Heart left ventricle (tissue), 16 donors: ENCODE measurements around the gene ASTN2. TPM values are rescaled to one million over a fixed set of nuclear protein-coding genes. Genes with fewer than 3 reads are reported as not detected.

Experiments used
- ATAC-seq, 4 donors: fragments of 200-7000 bp; cut with Tn5 transposase; one replicate each; pipeline ENCODE4 v1.9.1; 2020 to 2022; ENCODE audit warnings: moderate library complexity in 4 of 4, mild to moderate bottlenecking in 3 of 4, moderate number of reproducible peaks in 1 of 4
- DNase-seq, 5 donors: peaks; one replicate each; pipeline ENCODE4 v3.0.0-alpha.2; 2020
- H3K27ac ChIP-seq, 12 donors: fragments of 200-600 bp; sonication (generic) in 4 of 12; one replicate each; pipeline versions ENCODE4 v1.5.0 to v1.8.0; 2016 to 2022; ENCODE audit warnings: mild to moderate bottlenecking in 2 of 12
- H3K27me3 ChIP-seq, 9 donors: fragments of 200-600 bp; sonication (generic) in 2 of 9; one replicate each; pipeline versions ENCODE4 v1.5.1 to v1.8.0; 2016 to 2022; ENCODE audit warnings: mild to moderate bottlenecking in 3 of 9
- H3K36me3 ChIP-seq, 9 donors: fragments of 200-600 bp; sonication (generic) in 2 of 9; one replicate each; pipeline versions ENCODE4 v1.5.0 to v1.8.0; 2018 to 2022; ENCODE audit warnings: mild to moderate bottlenecking in 2 of 9
- H3K4me1 ChIP-seq, 12 donors: fragments of 200-600 bp; sonication (generic) in 4 of 12; one replicate each; pipeline versions ENCODE4 v1.5.0 to v1.8.0; 2016 to 2022; ENCODE audit warnings: mild to moderate bottlenecking in 3 of 12
- H3K4me3 ChIP-seq, 12 donors: fragments of 200-600 bp; sonication (generic) in 4 of 12; one replicate each; pipeline versions ENCODE4 v1.5.0 to v1.8.0; 2017 to 2022; ENCODE audit warnings: mild to moderate bottlenecking in 9 of 12, moderate library complexity in 4 of 12
- H3K9me3 ChIP-seq, 12 donors: fragments of 200-600 bp; sonication (generic) in 4 of 12; one replicate each; pipeline versions ENCODE4 v1.5.0 to v1.8.0; 2016 to 2022; ENCODE audit warnings: mild to moderate bottlenecking in 1 of 12
- CTCF ChIP-seq, 12 donors: fragments of 200-600 bp; sonication (generic) in 4 of 12; IDR thresholded peaks; one replicate each; pipeline versions ENCODE4 v1.5.0 to v1.8.0; 2018 to 2022; ENCODE audit warnings: antibody characterized with exemption in 12 of 12, mild to moderate bottlenecking in 5 of 12
- POLR2A ChIP-seq, 2 donors: fragments of 450-650 bp; IDR thresholded peaks; one replicate each; pipeline ENCODE4 v1.6.1; 2017; ENCODE audit warnings: antibody characterized with exemption in 2 of 2, mild to moderate bottlenecking in 2 of 2, moderate library complexity in 2 of 2
- WGBS, 4 donors: extraction: QIAGEN DNeasy Blood & Tissue Kit in 2 of 4; methylation state at CpG; one replicate each; pipeline versions ENCODE4 v1.1.5 to v1.1.7; 2013 to 2018; 5-methylcytosine and 5-hydroxymethylcytosine counted together
- intact Hi-C, 10 donors: fragments of 100-400 bp; cut with DNase I; formaldehyde crosslinking; loops; one replicate each; pipeline versions ENCODE4 v1.11.1 to v1.14.2; 2022
- polyA plus RNA-seq, 2 donors: library from polyadenylated mRNA; stranded (reverse); fragments of 200-250 nt; gene quantifications; one replicate each; pipeline ENCODE4 v1.2.3, GENCODE V29; 2013
- total RNA-seq, 9 donors: library from RNA; depleted of rRNA in 2 of 9; stranded (reverse); fragments of >200 nt in 2 of 9; fragmentation: NEBNext Ultra II Directional in 3 of 9; extraction: Animal tissue kit (Norgen Biotek cat#: 25700) in 3 of 9; gene quantifications; one replicate each; pipeline versions ENCODE4 v1.1.0 to v1.2.4, GENCODE V29; 2016 to 2023
- donor health status: ischemic (EF 13 %, LVEDD 7.1; RV severe dilation, severe dysfunction).
- donor health status: healthy with polysubstance abuse.
- donor health status: DM: no; HTN: yes; CAD: no.
- donor health status: DM: no; HTN: no; CAD: no.
- donor health status: ischemic (EF 25% LVEDD 6.9; RV normal size, moderate dysfunction).
- donor health status: ischemic (EF 25% LVEDD 5.7; RV mildly dilated, moderate dysfunction).
- donor health status: healthy.
- donor health status: DM: yes; HTN: yes; CAD: no.
- donor health status: ischemic (EF 35%, LVEDD 5.7; RV mildly dilated, moderate dysfunction).
- donor health status: nonischemic (EF 11% LVEDD 7.7; RV severe dilation, severe dysfunction).
- donor health status: DM: yes; HTN: yes; CAD: no.
- donor health status: PGD.
- donor health status: ischemic (EF 29% LVEDD 5.4; RV normal size, mild dysfunction).
- donor health status: nonischemic (EF 23%, LVEDD 6.1; RV moderate dilation, normal function).

ASTN2 gene
- total and polyA plus RNA-seq, 11 donors = 2.5 to 6.0 (median 3.5) TPM

GRCh38 chr9:117400171-117400570 is 14.7 kb downstream of the ASTN2 start:
- H3K36me3 ChIP-seq = no peaks in the 10 kb centered on the region
- H3K27ac ChIP-seq = no peak overlapping the region
- no peaks in the 10 kb centered on the region for H3K9me3 ChIP-seq
- H3K27me3 ChIP-seq = peaks cover 0 to 20% (median 0%) of the 10 kb centered on the region in 9 donors
- no peak for ATAC-seq
- H3K4me3 ChIP-seq = no peak overlapping the region
- WGBS, 4 donors = 24 to 40% (median 32%) methylated on average over 2 of the region's 2 CpGs
- no peaks in the 10 kb centered on the region for H3K4me1 ChIP-seq
- no peak for DNase-seq
- TF ChIP-seq POLR2A (IDR thresholded peaks at IDR 0.05) (no peak), CTCF (IDR thresholded peaks at IDR 0.05) (no peak)
- intact Hi-C loops = no loop called here

GRCh38 chr9:117395151-117395650 is 19.7 kb downstream of the ASTN2 start:
- ATAC-seq (no peak), DNase-seq (no peak)
- Histone ChIP-seq H3K4me1 (no peaks in the 10 kb centered on the region), H3K9me3 (no peaks in the 10 kb centered on the region), H3K27me3 (peaks cover 0 to 8% (median 0%) of the 10 kb centered on the region in 9 donors), H3K27ac (no peak overlapping the region), H3K4me3 (no peak overlapping the region), H3K36me3 (no peaks in the 10 kb centered on the region)
- 64 to 78% (median 70%) methylated on average over 5 of the region's 5 CpGs for WGBS, 4 donors
- TF ChIP-seq CTCF (IDR thresholded peaks at IDR 0.05) (no peak), POLR2A (IDR thresholded peaks at IDR 0.05) (no peak)
- intact Hi-C loops = no loop called here

- Histone ChIP-seq H3K27me3 (peaks cover 0 to 6% (median 0%) of the 10 kb centered on the region in 9 donors), H3K9me3 (no peaks in the 10 kb centered on the region), H3K27ac (no peak overlapping the region), H3K4me1 (no peaks in the 10 kb centered on the region), H3K4me3 (no peak overlapping the region), H3K36me3 (no peaks in the 10 kb centered on the region)
- intact Hi-C loops = no loop called here
- no peak for TF ChIP-seq CTCF (IDR thresholded peaks at IDR 0.05)
- TF ChIP-seq POLR2A (IDR thresholded peaks at IDR 0.05) = no peak
- DNase-seq (no peak), ATAC-seq (no peak)
- 53 to 60% (median 54%) methylated on average over 4 of the region's 4 CpGs for WGBS, 4 donors
Measured at GRCh38 chr9:117394655-117395054, 20.2 kb downstream of the ASTN2 start.

- Histone ChIP-seq H3K36me3 (no peaks in the 10 kb centered on the region), H3K4me1 (no peaks in the 10 kb centered on the region), H3K4me3 (no peak overlapping the region), H3K9me3 (no peaks in the 10 kb centered on the region), H3K27me3 (peaks cover 0 to 6% (median 0%) of the 10 kb centered on the region in 9 donors), H3K27ac (no peak overlapping the region)
- intact Hi-C loops = no loop called here
- TF ChIP-seq POLR2A (IDR thresholded peaks at IDR 0.05) = no peak
- ATAC-seq = no peak
- no peak for DNase-seq
- WGBS, 4 donors = 50 to 62% (median 54%) methylated on average over 2 of the region's 2 CpGs
Measured at GRCh38 chr9:117392992-117393391, 21.9 kb downstream of the ASTN2 start.

GRCh38 chr9:117387422-117387821 is 27.4 kb downstream of the ASTN2 start:
- Histone ChIP-seq H3K27me3 (peaks cover 0 to 7% (median 0%) of the 10 kb centered on the region in 9 donors), H3K27ac (no peak overlapping the region), H3K9me3 (no peaks in the 10 kb centered on the region), H3K4me3 (no peak overlapping the region), H3K4me1 (no peaks in the 10 kb centered on the region), H3K36me3 (no peaks in the 10 kb centered on the region)
- no peak for TF ChIP-seq POLR2A (IDR thresholded peaks at IDR 0.05)
- no peak for TF ChIP-seq CTCF (IDR thresholded peaks at IDR 0.05)
- ATAC-seq (no peak), DNase-seq (no peak)
- intact Hi-C loops = no loop called here
- 31 to 45% (median 41%) methylated on average over 3 of the region's 3 CpGs for WGBS, 4 donors
